Activated naive CD4-positive, alpha-beta T cell treated with Interleukin-2 at 50 U/mL for 16 hours (primary cell): ENCODE measurements around the gene TNFRSF19.

Experiments
- DNase-seq: peaks from one replicate; pipeline ENCODE4 v3.0.0-alpha.2; 2020

The TNFRSF19 gene

DNA sequence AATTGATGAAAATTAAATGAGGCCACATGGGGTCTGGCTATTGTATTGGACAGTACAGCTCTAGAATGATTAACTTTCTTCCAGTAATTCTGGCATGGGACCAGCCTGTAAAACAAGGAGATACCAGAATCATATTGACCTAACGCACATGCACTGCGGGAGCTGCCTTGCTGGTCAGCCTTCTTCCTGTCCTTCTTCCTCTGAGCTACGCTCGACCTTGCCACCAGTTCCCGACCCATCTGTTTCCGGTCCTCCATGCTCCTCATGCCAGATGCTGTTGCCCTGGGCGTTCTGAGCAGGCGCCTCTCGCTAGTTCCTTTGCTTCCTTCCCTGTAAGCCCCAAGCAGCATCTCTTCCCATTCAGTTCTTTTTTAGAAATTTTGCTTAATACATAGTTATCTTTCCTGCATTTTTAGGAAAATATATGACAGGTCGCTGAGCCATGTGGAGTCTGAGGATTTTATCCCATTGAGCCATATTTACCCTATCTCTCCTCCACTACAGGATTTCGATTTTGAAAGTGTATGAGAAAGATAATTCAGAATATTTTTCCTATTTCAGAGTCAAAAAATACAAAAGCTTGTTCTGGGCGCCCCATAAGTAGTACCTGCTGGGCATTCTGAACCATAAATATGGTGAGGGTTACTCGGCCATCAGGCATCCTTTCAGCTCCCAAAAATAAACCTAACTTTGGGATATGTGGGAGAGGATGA is 38.6 kb downstream of the TNFRSF19 start:
- no peak for DNase-seq

DNA sequence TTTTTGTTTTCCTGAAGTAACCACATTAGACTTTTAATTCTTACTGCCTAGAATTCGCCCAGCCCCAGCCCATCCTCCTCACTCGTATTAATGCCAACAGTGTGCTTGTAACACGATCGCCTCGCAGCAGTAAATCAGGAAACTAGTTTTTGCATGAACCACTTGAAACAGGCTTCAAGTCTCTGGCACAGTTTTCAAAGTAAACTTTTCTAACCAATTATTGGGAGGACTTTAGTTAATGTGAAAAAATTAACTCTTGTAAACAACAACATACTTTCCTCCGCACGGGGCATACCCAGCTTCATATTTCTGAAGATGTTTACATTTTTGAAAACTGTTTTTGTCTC is 39.2 kb downstream of the TNFRSF19 start:
- DNase-seq, result no peak

DNA sequence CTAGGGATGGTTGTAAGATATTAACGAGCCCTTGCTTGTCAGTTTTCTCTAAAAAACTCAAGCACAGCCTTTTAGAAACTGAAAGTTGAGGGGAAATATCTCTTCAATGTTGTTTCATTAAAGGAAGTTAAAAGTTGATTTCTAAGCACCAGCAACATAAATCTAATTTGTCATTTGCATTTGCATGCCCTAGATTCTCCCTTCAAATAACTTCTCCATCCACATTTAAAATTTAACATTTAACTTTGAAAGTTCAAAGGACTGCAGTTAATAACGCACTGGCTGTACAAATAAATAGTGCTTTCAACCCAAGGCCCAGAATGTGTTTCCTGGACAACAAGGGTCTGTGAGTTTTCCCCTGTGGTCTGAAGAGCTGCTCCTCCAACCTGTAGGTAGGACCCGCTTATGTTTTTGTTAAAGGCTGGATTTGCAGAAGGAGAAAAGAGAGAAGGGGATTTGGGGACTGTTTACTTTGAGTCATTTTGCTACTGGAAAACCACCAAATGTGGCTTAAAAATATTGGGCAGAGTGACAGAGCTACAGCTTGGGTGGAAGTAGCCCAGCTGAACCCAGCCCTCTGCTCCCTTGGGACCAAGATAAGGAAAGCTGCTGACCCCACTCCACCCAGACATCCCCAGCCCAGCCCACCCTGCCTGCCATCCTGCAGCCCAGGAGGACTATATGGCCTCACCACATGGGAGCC is 39.8 kb downstream of the TNFRSF19 start:
- no peak for DNase-seq

DNA sequence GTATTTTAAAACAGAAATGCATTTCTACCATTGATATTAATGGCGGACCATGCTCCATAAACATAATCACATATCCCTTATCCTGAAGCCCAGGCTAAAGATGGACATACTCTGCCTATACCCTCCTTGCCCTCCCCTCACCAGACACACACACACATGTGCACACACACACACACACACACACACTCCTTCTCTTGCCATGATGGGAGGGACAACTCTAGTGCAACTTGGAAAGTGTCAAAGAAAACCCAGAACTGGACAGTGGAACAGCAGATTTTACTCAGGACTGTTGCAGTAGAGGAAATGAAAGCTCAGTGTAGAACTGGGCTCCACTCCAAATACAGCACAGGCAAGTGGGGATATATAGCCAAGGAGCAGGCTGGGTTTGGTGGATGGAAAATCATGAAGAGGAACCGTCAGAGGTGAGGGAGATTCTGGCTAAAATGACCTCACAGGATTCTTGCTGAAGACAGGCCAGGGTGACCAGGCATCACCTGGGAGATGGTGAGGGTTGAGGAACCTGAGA is 40.8 kb downstream of the TNFRSF19 start:
- DNase-seq, result no peak

DNA sequence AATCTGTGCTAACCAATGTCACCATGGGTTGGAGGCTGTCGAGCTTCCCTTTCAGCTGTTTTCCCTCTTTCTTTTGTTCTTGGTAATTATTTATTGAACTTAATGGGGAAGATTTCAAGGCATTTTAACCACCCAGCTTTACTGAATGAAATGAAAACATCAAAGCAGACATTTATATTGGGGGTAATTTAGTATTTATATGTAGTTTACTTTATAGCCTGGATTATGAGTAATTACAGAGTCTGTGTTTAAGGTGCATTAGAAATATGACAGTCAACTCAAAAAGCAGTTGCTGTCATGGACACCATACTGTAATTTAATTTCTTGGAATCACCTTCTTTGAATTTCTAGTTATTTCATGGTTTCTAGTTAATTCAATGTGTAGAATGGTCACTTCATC is 42.0 kb downstream of the TNFRSF19 start:
- no peak for DNase-seq

DNA sequence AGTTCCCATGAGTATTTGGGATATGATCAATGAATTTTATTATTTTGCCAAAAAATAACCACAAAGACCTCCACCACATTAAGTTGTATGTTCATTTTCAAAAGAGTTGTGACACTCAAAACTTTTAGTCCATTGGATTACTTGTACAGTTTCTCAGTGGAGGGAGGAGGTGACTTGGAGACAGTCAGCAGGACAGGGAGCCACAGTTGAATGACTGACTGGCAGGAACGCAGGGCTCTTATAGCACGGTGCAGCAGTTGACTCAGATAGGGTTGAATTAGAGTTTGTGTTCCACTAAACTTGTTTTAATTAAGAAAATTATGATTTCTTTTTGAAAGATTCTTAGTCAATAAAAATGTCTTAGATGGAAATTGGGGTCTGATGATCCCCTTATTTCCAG is 42.5 kb downstream of the TNFRSF19 start:
- DNase-seq, result no peak

DNA sequence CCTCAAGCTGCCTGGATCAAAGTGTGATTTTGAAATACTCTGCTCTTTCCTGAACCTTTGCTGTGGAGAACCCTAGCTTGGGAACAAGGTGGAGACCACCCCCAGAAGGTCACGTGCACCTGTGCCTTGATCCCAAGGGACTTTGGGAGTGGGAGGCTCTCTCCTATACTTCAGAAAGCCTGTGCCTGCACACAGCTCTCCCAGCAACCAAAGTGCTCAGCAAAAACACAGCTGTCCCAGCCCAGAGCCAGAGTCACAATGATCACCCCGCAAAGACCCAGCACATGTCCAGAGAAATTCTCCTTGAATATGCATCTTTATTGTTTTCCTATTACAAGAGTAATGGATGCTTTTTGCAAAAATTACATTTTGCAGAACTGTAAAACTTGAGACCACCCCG is 43.4 kb downstream of the TNFRSF19 start:
- no peak for DNase-seq

DNA sequence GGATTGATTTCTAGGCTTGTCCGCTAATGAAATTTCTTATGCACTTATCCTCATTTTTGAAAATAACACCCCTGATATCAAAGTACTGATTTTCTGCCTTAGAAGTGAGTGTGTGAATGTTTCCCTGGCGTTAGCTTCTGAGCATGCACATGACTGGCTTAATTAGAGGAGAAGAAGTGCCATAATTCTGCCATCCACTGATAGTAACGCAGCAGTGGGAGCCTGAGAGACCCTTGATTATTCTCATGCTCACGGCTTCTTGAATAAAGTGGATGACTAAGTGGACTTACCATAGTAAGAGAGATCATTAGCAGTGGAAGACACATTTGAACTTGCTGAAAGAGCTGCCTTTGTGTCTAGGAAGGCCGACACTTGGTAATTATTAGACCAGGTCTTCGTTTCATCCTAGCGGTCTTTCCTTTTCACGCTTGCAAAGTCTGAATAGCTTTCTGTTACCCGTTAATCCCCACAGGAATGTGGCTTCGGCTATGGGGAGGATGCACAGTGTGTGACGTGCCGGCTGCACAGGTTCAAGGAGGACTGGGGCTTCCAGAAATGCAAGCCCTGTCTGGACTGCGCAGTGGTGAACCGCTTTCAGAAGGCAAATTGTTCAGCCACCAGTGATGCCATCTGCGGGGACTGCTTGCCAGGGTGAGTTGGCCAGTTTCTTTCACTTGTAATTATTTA is 45.3 kb downstream of the TNFRSF19 start:
- no peak for DNase-seq

DNA sequence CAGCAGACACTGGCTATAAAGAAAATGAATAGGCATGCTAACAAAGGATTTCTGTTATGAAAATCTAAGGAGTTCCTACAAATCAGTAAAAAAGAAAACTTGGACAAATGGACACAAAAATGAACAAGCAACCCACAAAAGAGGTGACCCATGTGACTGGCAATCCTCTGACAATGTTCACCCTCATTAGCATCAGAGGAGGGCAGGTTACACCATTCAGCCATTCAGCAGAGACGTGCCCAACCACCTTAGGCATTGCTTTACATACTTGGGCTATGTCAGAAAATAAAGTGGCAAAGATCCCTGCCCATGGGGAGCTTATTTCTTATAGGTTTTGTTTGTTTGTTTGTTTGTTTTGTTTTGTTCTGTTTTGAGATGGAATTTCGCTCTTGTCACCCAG is 46.0 kb downstream of the TNFRSF19 start:
- DNase-seq, result no peak

DNA sequence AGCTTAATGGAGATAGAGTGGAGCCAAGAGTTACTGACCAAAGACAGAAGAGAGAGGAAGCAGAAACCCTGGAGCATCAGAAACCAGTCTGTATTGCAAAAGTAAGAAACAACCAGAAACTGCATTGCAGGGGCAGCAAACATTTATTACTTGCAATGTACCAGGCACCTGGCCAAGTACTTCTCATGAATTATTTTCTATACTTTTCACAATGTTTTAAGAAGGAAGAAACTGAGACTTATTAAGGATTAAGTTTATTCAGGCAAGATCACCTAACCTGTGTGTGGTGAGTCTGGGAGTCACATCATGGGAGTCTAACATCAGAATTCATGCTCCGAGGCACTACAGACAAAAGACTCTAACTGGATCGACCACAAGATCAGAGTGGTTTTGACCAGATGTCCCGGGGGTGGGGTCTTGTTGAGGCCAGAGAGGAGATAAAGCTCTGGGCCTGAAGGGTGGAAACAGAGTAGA is 47.4 kb downstream of the TNFRSF19 start:
- DNase-seq, result no peak

DNA sequence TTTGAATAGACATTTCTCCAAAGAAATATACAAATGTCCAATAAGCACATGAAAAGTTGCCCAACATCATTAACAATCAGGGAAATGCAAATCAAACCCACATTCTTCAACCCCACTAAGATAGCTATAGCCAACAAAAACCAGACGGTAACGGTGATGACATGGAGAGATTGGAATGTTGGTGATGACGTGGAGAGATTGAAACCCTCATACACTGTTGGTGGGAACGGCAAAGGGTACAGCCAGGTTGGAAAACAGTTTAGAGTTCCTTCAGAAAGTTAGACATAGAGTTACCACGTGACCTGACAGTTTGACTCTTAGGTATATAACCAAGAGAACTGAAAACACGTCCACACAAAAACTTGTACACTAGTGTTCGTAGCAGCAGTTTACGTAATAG is 48.1 kb downstream of the TNFRSF19 start:
- DNase-seq, result no peak

DNA sequence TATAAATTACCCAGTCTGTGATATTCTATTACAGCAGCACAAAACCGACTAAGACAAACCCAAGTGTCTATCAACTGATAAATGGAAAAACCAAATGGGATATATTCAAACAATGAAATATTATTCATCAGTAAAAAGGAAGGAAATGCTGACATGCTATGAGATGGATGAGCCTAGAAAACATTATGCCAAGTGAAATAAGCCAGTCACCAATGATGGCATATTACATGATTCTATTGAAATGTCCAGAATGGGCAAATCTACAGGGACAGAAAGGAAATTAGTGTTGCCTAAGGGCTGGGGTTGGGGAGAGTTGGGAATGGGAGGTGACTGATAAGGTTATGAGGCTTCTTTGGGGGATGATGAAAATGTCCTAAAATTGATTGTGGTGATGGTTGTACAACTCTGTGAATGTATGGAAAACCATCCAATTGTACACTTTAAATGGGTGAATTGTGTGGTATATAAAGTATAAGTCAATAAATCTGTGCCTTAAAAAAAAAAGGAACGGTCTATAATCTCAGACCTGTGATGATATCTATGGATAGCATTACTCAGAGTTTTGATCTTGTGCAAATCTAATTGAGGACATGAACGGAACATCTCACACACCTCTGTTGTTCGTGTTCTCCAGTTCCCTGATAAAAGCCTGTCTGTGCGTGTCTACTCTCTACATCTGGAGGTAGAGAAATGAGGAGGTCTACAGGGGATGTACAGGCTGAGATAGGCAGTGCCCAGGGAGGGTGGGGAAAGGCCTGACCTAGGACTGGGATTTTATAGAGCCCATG is 49.0 kb downstream of the TNFRSF19 start:
- DNase-seq, result no peak

DNA sequence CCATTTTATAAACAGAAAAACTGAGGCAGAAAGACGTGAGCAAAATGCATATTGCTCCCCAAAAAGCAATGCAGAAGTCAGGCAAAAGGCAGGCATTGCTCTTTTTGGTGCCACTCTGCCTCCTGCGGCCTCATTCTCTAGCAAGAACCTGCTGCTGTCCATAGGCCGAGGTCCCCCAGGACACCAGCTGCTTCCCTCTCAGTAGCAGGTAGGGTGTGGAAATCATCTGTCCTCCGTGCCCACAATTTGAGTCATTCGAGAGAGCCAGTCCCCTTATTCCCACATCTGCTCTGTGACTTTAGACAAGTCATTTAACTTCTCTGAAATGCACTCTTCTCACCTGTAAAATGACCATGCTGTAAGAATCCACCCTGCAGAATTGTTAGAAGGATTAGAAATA is 50.0 kb downstream of the TNFRSF19 start:
- DNase-seq, result no peak

DNA sequence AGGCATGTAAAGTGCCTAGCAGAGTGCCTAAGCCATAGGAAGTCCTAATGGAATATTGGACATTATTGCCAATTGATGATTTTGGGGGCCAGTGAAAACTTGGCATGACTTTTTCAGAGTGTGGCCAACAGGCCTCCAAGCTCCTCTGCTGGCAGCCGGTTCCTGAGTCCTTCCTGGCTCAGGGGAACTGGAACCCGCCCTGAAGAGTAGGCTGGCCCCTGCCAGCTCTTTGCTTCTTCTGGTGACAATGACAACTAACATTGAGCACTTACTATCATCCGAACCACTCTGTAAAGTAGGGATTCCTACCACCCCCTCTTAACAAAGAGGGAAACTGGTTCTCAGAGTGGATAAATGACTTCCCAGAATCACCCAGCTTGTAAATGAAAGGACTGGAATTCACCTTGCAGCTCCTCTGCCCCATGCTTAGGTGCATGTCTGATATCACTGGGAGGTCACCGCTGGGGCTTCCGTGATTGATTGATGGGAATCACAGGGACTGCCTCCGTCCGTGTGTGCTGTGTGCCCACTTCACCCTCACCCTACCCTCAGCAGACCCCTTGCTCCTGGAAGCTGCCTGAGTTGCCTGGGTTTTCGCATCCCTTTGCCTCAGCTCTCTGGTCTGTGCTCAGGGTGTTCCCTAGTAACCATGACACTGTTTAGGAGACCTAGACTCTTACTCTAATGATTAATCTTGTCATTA is 50.6 kb downstream of the TNFRSF19 start:
- no peak for DNase-seq

DNA sequence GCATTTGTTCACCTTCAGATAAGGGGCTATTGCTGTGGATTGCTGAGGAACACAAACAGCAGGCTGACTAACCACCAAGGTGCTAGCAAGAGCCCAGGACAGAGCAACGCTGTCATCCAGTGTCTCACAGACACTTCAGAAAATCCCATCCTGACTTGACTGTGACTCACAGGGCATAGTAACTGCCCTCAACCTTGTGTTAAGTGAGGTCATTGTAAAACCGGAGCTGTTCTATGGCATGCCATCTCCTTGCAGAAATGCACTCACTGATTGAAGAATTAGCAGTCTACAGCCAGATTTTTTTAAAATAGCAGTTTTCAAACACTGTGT is 51.1 kb downstream of the TNFRSF19 start:
- DNase-seq, result no peak

DNA sequence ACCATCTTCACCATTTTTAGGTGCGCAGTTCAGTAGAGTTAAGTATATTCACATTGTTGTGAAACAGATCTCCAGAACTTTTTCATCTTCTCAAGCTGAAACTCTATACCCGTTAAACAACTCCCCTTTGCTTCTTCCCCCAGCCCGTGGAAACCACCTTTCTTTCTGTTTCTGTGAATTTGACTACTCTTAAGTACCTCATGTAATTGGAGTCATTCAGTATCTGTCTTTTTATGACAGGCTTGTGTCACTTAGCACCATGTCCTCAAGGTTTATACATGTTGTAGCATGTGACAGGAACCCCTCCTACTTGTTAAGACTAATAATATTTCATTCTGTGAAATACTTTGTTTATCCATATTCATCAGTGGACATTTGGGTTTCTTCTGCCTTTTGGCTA is 52.8 kb downstream of the TNFRSF19 start:
- DNase-seq, result no peak

DNA sequence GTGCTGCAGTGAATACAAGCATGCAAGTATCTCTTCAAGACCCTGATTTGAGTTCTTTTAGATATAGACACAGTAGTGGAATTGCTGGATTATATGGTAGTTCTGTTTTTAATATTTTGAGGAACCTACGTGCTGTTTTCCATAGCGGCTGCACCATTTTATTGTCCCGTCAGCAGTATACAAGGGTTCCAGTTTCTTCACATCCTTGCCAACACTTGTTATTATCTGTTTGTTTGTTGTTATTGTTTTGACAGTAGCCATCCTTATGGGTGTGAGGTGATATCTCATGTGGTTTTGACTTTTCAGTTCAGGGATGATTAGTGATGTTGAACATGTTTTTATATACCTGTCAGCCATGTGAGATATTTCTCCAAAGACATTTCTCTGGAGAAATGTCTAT is 53.2 kb downstream of the TNFRSF19 start:
- DNase-seq, result no peak

DNA sequence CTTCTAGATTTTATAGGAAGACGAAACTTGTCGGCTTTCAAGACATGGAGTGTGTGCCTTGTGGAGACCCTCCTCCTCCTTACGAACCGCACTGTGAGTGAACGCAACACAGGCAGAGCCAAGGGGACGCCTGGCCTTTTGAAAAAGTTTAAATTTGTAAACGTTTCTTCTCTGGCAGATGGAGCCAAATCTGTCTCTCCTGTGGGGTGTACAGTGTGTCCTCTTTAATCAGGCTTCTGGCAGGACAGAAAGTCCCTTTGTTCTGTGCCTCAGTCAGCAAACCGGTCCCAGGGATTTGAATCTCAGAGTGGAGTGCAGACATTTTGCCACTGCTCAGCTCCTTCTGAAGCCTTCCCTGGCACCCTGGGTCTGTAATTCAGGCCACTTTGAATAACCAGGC is 56.5 kb downstream of the TNFRSF19 start:
- no peak for DNase-seq

DNA sequence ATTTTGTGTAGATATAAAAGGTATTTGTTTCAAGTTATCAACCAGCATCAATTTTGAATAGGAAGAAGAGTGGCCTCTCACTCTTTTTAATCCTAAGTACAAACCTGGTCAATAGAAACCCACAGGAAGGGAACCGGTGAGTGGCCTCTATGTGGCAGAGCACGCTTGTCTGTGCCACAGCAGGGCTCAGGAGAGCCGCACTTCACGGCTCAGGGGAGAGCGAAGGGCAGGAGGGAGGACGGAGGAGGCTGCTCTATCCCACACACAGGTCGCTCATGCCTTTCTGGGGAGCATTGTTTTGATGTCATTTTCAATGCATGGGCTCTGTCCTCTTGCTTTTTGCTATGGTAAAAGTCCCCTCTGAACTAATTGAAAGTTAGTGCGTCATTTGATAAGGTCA is 57.2 kb downstream of the TNFRSF19 start:
- DNase-seq, result no peak

DNA sequence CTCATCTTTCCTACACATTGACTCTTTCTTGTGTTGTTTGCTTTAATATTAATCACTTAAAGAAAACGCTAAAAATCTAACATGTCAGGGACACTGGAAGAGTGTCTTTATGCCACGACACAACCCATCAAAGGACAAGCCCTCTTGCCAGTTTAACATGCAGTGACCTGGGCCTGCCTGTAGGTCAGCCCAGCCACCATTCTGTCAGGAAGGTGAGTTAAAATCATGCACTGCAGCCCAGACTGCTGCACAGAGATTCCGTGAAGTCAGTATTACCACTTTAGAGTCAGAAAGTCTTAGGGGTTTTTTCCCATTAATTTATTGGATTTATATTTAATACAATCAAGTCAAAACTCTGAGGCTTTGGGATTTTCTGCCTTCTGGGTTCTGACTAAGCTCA is 58.0 kb downstream of the TNFRSF19 start:
- no peak for DNase-seq

DNA sequence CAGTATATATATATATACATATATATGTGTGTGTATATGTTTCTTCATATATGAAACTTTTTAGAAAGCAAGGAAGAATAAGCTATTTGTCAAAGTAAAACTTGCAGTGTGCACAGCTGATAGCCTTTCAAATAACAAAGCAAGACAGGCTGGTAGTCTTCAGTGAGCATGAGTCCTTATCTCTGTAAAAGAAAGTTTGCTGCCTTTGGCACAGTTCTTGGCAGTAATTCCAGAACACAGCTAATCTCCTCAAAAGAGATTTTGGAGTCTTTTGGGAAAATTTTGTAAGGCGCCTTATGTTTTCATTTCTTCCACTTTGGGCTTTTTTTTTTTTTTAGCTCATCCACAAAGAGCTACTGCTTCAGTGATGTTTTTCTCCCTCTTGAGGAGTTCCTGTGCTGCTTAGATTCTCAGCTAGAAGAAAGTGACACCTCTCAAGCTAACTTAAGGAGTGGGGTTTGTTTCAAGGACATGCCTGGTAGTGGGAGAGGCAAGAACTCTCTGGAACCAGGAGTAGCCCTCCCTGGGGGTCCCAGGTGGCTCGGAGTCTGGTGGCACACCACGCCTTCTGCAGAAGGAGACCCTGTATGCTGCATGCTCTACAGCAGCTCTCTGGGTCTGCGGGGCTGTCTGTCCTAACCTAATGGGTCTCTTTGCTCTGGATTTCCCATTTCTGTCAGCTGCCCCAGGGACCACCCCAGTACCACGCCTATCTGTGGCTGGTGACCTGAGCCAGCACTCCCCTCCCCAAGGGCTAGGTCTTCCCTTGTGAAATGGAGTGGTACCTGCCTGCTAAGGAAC is 58.8 kb downstream of the TNFRSF19 start:
- DNase-seq, result no peak
